ENCODE data around the gene NIPAL4.
A peak's percentile ranks its signal among the peaks of the same experiment; 100 is the strongest.

NIPAL4 gene

GRCh38 chr5:157486221-157486681 lies 26.2 kb downstream of the NIPAL4 start:
- no peak for DNase-seq

- DNase-seq = no peak
Measured at GRCh38 chr5:157486861-157487260, 26.8 kb downstream of the NIPAL4 start.

- DNase-seq = no peak
Measured at GRCh38 chr5:157487358-157487757, 27.3 kb downstream of the NIPAL4 start.

- DNase-seq = no peak
Measured at GRCh38 chr5:157491471-157491995, 31.5 kb downstream of the NIPAL4 start.

GRCh38 chr5:157492886-157493285 lies 32.9 kb downstream of the NIPAL4 start:
- no peak for DNase-seq

GRCh38 chr5:157494178-157494832 lies 34.3 kb downstream of the NIPAL4 start:
- DNase-seq = no peak

DNA sequence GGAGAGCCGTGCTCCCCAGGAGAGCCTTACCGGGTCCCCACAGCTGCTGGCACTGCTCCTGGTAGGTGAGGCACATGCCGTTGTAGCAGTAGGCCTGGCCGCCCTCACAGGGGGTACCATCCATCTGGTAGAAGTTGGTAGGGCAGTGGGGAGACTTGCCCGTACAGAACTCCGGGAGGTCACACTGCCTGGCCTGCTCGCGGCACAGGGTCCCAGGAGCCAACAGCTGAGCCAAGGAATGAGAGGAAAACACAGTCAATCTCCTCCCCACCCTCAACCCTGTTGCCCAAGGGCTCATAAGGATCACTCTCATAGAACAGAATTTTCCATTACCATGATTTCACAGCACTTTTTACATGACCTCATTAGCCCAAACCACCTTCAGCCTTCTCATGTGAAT lies 36.9 kb downstream of the NIPAL4 start:
- DNase-seq = no peak

GRCh38 chr5:157497875-157498611 lies 38.0 kb downstream of the NIPAL4 start:
- DNase-seq = no peak

- no peak for DNase-seq
Measured at GRCh38 chr5:157502143-157502647, 42.2 kb downstream of the NIPAL4 start.

DNA sequence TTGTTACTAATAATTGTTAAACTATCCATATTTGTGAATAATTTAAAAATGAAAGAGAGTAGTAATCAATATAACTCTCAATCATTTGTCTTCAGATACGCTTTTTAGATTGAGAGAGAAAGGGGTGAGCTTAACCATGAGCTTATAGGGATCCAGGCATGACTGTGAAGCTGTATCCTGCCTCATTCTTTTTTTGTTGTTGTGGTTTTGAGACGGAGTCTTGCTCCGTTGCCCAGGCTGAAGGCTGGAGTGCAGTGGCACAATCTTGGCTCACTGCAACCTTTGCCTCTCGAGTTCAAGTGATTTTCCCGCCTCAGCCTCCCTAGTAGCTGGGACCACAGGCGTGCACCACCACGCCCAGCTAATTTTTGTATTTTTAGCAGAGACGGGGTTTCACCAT lies 44.0 kb downstream of the NIPAL4 start:
- no peak for DNase-seq

DNA sequence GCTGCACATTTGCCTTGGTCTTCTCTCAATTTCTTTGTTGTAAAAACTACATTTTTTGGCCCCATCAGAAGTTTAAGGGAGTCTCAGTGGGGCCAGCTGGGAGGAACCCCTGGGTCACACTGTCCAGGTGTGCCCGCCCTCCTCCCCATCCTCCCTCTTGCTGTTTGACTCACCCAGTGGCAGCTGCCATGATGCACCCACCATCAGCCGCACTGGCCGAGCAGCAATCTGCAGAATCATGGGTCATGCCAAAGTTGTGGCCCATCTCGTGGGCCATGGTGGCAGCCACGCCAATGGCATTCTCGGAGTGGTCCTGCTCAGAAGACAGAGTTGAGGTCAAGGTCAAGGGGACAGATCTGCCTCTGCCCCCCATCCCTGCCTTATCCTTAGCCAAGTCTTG lies 45.5 kb downstream of the NIPAL4 start:
- no peak for DNase-seq

- DNase-seq = no peak
Measured at GRCh38 chr5:157506066-157506590, 46.1 kb downstream of the NIPAL4 start.

GRCh38 chr5:157506981-157507780 lies 47.2 kb downstream of the NIPAL4 start:
- no peak for DNase-seq

- DNase-seq = no peak
Measured at GRCh38 chr5:157509093-157509492, 49.1 kb downstream of the NIPAL4 start.

DNA sequence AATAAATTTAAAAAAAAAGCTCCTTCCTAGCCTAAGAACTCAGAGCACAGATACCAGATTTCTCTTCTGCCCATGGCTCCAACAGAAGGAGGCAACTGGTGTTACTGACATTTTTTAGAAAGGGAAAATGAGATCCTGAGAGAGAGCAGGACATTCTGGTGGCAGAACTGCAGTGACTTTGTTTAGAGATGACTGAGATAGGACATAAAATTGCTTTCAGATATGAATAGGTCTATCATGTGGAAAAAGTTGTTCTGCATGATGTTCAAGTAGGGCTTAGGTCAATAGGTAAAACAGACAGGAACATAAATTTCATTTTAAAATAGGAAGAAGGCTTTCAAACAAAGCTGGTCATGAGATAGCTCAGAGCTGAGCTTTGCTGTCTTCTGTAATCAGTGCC lies 49.6 kb downstream of the NIPAL4 start:
- DNase-seq = no peak

GRCh38 chr5:157510682-157511081 lies 50.7 kb downstream of the NIPAL4 start:
- no peak for DNase-seq

DNA sequence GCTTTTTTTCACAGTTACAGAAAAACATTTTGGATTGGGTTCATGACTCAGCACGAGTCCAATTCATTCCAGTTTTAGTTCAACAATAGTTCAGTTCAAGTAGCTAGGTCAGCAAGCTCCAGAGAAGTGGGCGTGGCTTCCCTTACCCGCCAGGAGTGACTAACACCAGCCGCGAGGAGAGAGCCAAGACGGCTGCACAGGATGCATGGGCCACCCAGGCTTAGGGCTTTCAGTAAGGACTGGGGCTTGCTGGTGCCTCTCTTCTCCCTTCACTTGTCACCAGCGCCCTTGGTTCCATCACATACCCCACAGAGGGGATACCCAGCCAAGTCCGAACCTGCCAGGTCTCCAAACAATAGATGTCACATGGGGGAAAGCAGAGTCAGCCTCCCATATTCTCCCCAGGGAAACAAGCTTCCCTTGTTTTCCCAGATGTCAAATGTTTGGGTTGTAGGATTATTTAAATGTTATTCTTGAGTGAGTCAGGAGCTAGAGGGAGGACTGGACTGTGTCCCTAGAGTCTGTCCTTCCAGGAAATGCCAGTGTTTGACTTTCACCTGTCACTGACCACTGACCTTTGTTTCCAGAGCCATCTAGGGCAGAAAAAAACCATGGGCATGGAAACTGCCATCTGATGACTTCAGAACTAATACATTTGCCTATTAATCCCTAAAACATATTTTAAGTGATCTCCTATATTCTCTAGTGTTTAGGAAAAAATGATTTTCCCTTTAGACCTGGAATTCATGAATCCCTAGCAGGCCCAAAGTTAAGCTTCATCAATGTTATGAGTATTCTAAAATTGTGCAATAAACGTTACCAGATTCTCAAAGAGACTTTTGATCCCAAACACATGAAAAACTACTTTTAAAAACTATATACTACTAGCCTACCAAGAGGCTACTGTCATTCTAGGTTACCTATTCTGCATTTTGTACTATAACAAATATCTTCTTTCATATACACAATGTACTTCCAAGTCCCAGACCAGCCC lies 51.9 kb downstream of the NIPAL4 start:
- peak; percentile 84 for DNase-seq

DNA sequence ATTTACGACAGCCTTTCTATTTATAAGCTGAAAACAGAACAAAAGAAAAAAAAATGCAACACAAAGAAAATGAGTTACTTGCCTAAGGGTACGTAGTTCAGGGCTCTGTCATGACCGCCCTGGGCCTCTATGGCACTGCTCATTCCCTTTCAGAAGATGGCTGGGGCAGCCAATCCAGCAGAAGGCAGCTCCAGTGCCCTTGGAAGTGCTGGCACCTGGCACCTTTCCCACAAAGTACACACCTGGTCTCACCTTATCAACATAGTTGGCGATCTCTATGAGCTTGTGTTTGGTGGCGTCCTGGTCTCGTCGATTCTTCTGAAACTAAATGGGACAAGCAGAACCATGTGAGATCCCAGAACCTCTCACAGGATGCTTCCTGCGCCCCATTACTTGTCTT lies 53.2 kb downstream of the NIPAL4 start:
- DNase-seq = peak; percentile 25

- DNase-seq = no peak
Measured at GRCh38 chr5:157514974-157515373, 55.0 kb downstream of the NIPAL4 start.

DNA sequence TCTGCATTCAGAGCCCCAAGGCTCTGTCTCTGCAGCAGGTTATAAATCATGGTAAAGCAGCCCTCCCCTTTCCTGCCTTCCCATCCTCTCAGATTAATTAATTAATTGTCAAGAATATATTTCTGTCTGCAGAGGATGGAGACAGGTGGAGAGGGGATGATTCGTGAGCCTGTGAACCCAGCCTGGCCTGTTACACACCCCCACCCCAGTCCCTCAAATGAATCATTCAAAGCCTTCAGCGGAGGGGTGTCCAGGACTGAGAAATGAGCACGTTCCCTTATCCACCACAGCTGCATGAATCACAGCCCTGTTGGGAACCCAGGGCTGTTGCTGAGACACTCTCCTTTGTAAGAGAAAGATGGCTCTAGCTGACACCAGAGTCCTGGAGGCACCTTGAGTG lies 56.0 kb downstream of the NIPAL4 start:
- no peak for DNase-seq

DNA sequence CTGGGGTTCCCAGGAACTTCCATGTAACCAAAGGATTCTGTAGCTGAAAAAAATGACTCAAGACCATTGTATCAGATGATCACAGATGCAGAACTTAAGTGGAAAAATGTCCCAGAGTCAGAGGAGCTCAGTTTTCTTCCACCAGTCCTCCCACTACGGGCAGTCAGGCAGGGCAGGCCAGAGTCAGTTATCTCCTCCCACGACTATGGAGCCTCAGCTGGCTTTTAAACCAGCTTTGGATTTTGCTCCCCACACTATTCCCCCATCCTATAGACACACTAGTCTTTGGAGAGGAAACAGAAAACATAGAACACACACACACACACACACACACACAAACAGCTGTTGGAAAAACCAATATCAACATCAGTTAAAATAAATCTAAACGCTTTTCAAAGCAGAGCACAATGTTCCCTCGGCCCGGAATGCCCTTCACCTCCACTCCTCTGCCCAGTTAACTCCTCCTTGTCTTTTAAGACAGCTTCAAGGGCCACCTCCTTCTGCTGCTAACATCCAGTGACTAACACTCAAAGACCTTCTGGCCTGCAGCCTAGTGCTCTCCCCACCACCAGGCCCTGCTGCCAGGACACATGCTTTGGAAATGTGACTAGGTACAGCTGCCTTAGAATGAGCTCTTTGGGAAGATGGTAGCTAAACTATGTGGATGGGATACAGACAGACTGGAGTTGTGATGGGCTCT lies 56.8 kb downstream of the NIPAL4 start:
- DNase-seq = no peak

All from DMS53 (cell line).